NCI-H460 (cell line): ENCODE results near the gene TGFB2. TPM values are rescaled to one million over a fixed set of nuclear protein-coding genes. Genes with fewer than 3 reads are reported as not detected.

Source experiments
- DNase-seq: peaks from one replicate; pipeline ENCODE4 v3.0.0-alpha.2; 2016; ENCODE audit warnings: low read depth; ENCODE audit errors: extremely low read depth
- total RNA-seq: library from RNA; depleted of rRNA; stranded (reverse); fragments of >200 nt; shearing (Covaris generic); gene quantifications from 2 replicates; pipeline ENCODE4 v1.2.3, GENCODE V29; 2014

TGFB2 gene
- total RNA-seq, 1 experiment from 2014 or later, result 52.7 TPM

- no peak for DNase-seq
Measured at GRCh38 chr1:218382261-218382660, 37.1 kb downstream of the TGFB2 start.

DNA sequence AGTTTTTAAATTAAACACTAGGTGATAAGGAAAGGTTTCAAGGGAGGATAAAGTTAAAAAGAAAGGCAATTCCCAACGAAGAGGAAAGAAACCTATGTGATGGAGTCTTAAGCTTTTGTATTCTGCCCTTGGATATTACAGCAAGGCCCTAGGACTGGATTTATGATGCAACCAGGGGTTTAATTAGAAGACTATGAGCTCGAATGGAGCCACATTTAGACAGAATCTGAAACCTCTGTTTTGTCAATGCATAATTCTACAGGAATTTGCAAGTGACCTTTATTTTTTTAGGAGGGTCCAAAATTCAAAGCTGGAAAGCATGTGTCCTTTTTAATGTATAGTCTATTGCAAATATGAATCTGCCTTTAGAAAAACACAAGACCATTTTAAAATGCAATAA lies 37.9 kb downstream of the TGFB2 start:
- DNase-seq, result peak; percentile 74

DNA sequence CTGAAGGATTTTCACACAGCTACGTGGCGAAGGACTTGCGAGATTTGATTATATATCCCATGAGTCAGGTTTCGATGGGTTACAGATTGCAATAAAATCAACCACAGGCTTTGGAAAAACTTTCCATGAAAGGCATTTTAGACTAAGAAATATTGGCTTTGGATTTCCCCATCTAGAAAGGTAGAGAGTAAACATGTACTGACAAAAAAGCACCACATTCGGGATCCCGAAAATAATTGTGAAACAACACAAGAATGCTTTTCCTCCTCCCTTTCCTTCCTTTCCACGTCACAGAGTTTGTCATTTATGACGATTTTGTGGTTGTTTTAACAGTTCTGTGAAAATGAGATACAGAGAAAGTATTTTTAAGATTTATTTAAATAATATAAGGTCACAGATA lies 38.5 kb downstream of the TGFB2 start:
- DNase-seq, result peak; percentile 99

GRCh38 chr1:218384581-218384993 lies 39.5 kb downstream of the TGFB2 start:
- DNase-seq, result peak; percentile 88

DNA sequence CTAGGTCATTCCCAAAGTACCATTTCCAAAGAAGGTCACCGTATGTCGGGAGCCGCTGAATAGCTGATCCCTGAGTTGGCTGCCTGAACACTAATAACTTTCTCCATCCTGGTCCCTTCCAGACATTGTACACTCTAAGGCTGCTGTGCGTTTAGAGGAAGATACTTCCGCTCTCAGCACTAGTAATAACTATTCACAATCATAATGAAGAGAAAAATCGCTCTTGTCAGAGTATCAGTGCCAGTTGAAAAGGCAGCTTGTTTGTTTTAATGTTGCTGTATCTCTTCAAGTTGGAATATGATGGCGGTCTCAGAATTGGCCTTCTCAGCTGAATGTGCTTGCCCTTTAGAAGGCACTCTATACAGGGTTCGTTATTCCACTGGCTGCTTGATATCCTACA lies 43.5 kb downstream of the TGFB2 start:
- DNase-seq, result no peak

DNA sequence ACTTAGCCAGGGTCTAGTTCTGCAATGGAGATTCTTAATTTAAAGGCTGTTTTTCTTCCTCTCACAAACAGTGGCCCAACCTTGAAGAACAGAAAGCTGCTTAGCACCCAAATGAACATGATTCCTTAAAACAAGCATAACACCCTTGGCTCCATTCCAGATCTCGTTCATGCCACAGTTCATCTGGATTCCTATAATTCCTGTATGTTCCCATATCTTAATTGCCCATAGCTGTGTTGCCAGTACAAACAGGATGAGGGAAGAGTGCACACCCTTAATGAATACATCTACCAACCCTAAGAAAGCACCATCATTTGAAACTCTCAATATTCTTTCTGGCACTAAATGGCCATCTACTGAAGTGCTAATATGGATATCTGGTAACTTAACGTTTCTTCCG lies 45.5 kb downstream of the TGFB2 start:
- peak; percentile 55 for DNase-seq

GRCh38 chr1:218392780-218393179 lies 47.6 kb downstream of the TGFB2 start:
- no peak for DNase-seq

DNA sequence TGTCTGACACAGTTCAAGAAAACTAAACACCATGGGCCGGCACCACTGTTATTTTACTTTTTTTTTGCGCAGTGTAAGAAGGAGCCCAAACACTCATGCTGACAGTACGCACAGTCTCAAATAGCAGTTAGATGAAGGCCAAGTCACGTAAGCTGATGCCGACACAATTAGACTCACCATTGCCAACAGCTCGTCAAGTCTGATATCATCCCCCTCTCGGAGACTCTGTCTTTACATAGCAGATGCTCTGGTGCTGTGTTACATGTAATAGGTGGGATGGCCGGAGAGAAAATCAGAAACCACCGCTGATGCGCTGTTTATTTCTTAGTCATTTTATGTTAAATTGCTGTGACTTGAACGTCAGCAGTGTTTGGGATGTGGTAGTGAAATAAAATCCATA lies 49.3 kb downstream of the TGFB2 start:
- DNase-seq, result no peak

DNA sequence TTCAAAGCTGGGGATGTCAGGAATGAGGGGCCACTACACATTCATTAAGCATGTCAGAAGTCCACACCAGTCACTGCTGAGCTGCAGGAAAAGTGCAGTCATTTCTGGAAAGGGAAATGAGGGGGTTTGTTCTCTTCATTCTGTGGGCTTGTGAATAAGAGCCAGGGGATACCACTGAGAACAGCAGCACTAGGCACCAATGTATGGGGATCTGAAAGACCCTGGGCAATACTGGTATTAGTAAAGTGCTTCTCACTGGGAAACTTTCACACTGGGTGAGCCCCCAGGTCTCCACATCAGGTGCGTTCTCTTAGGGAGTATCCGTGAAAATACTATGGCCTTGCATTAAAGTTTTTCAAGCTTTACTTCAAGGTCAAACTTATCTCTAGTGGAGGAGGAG lies 49.9 kb downstream of the TGFB2 start:
- DNase-seq, result no peak

GRCh38 chr1:218395916-218396315 lies 50.8 kb downstream of the TGFB2 start:
- DNase-seq, result no peak

DNA sequence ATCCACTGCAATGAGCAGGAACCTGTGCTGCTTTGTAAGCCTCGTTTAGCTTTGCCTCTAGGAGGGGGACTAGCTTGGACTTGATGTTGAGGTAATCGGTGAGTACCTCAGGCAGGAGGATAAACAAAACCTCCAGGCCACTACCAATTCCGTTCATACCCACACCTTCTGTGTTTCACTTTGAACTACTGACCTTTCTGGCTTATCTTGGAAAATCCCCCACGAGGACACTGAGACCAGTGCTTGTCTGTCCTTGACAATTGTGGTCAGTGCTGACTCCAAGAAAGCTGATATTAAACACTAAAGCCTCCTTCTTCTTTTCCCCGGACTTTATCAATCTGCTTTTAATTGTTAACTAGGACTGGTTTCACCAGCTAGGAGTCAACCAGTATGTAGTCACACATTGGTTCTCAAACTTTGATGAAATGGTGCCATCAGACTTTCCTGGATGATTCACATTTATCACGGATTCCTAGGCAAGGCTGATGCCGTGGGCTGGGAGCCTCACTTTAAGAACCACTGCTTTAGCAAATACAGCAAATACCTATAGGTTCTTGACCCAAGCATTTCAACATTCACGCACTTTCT lies 52.7 kb downstream of the TGFB2 start:
- no peak for DNase-seq

- no peak for DNase-seq
Measured at GRCh38 chr1:218400624-218401023, 55.5 kb downstream of the TGFB2 start.

DNA sequence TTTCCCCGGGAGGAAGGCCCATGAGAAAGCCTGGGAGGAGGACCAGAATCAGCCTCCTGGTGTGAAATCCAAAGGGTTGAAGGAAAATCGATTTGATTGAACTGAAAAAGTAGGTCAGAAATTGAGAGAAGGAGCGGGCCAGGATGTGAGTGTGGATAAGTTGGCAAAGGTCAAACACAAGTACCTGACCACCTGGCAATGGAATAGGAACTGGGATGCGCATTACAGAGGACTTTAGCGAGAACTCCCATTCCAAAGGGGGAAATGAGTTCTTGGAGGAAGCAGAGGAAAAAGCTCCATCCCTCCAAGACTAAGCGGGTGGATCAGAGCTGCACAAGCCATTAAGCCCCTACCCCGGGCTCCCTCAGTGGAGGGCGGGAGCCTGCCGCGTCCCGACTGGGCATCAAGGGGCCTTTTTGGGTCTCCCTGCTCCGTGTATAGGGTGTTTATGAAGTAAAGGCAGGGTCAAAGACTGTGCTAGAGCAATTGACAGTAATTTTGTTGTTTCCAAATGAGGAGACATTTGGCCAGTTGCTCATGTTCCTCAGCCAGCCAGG lies 56.4 kb downstream of the TGFB2 start:
- no peak for DNase-seq

DNA sequence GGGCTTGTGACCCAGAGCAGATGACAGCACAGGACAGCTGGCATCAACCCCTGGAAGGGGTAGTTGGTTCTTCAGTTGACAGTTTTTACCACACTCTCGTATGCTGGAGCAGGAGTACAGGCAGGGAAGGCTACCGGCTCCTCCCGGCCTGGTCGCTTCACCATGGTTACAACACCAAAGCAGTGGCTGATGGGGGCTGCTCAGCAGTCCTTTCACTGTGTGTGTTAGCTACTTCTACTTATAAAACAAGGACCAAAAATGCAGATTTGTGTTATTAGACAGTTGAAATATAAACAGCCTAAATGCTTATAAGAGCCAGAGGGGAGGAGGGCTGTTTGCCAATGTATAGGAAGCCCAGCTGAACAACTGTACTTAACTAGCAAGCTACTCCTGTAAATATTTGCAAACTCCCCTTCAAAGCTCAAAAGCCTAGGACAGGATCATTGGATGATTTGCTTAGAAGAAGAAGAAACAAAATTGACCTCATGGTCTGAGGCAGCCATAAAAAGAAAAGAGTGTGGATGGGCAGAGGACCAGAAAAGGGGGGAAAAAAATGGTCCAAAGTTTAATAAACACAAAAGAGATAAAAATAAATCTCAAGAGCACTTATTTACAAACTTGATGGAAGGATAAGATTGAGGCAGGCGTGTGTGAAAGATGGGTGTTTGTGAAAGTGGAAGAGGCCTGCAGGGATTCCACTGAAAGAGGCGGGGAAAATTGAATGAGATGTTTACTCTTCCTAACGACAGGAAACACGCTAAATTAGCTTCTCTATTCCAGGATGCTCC lies 57.1 kb downstream of the TGFB2 start:
- no peak for DNase-seq

DNA sequence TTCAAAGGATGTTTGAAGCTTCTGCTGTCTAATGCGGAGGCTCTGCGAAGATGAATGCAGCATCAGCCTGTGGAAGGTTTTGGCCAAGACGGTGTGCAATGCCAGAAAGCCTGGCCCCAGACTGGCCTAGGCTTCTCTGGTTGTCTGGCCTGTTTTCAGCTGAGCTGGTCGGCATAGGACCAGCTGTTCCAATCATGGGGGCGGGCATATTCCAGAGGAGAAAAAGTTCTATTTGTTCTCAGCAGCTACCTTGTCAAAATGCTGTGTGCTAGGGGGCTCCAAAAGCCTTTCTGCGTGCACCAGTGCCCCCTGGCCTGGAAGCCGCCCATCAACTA lies 57.6 kb downstream of the TGFB2 start:
- DNase-seq, result no peak

DNA sequence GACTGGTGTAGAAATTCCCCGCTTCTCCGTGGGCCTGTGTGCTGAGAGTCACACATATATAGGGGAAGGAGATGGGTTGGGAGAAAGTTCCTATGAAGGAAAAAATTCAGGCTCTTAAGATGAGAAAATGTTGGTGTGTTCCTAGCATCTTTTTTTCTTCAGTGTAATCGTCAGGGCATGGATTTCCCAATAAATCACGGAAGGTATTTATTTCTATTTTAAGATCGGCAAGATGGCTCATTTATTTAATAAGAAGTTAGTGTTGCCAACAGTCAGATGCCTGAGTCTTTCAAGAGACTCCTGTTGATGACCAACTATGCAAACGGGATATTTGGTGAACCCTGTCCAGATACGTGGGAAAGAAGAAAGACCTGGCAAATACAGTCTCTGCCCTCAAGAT lies 58.2 kb downstream of the TGFB2 start:
- no peak for DNase-seq

GRCh38 chr1:218407630-218408029 lies 62.5 kb downstream of the TGFB2 start:
- DNase-seq, result no peak

DNA sequence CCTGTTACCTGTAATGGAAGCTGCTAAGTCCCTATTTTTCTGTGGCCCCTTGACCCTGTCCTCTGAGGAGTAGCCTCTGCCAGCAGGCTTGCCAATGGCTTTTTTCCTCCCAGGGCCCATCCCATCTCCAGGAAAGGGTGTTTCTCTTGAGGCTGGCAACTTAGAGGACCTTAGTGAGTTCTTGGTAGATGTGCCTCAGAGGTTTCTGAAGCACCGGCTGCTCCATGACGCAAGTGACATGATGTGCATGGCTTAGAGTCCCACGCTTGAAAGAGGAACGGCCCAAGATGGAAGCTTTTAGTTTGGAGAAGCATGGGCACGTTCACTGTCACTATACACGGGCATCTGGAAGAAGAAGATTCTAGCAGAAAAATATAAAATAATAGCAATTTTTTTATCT lies 63.0 kb downstream of the TGFB2 start:
- no peak for DNase-seq

DNA sequence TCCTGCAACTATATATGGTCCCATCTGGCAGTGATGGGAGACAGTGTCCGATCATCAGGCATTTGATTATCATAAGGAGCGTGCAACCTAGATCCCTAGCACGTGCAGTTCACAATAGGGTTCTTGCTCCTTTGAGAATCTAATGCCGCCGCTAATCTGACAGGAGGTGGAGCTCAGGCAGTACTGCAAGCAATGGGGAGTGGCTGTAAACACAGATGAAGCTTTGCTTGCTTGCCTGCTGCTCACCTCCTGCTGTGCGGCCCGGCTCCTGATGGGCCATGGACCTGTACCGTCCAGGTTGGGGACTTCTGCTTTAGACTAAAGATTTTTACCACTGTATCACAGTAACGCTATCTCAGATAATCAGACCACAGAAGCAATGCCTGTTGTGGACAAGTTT lies 63.8 kb downstream of the TGFB2 start:
- DNase-seq, result no peak

GRCh38 chr1:218409946-218410510 lies 64.9 kb downstream of the TGFB2 start:
- DNase-seq, result no peak

- DNase-seq, result no peak
Measured at GRCh38 chr1:218411101-218411500, 66.0 kb downstream of the TGFB2 start.

DNA sequence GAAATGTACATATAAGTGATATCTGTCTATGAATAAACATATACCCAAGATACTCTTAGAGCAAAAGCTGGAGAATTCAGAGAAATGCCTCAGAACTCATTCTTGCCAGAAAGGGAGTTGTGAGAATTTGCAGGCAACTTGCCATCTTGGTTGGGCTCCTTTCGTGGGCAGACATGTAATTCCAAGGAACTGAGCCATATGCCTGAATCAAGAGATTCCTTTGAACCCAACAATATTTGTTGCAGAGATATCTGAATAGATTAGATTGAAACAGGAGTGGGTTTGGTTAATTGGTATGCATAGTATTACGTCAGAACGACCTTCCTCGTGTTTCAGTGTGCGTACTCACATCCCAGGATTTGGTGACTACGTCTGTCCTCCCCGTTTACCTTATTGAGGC lies 67.0 kb downstream of the TGFB2 start:
- no peak for DNase-seq
